Karpas-422 (cell line): Measurements from ENCODE around the gene GAMT. TPM values are rescaled to one million over a fixed set of nuclear protein-coding genes. Genes with fewer than 3 reads are reported as not detected.

ENCODE experiments used
- DNase-seq: peaks from one replicate; pipeline ENCODE4 v3.0.0-alpha.2; 2015
- H2AFZ ChIP-seq: fragments of 200-600 bp; sonication (generic); 2 replicates; pipeline ENCODE4 v1.6.1; 2014; ENCODE audit warnings: antibody characterized with exemption, low read length, mixed read lengths
- H3K27ac ChIP-seq: fragments of 200-600 bp; sonication (generic); 2 replicates; pipeline ENCODE4 v1.5.1; 2014; ENCODE audit warnings: mild to moderate bottlenecking, low read length, moderate library complexity
- H3K27me3 ChIP-seq: fragments of 200-600 bp; sonication (generic); 2 replicates; pipeline ENCODE4 v1.6.1; 2014; ENCODE audit warnings: low read length, mixed read lengths
- H3K36me3 ChIP-seq: fragments of 200-600 bp; sonication (generic); 2 replicates; pipeline ENCODE4 v1.6.1; 2014; ENCODE audit warnings: low read length, mixed read lengths; ENCODE audit not compliant: insufficient read depth
- H3K4me1 ChIP-seq: fragments of 200-600 bp; sonication (generic); 2 replicates; pipeline ENCODE4 v1.6.1; 2014; ENCODE audit warnings: mild to moderate bottlenecking, low read length, mixed read lengths
- H3K4me2 ChIP-seq: fragments of 200-600 bp; sonication (generic); 2 replicates; pipeline ENCODE4 v1.6.1; 2014; ENCODE audit warnings: low read length, low read depth, mild to moderate bottlenecking; ENCODE audit not compliant: poor library complexity, severe bottlenecking
- H3K4me3 ChIP-seq: fragments of 200-600 bp; sonication (generic); 2 replicates; pipeline ENCODE4 v1.5.1; 2014; ENCODE audit warnings: mild to moderate bottlenecking, antibody characterized with exemption, low read length, mixed read lengths
- H3K79me2 ChIP-seq: fragments of 200-600 bp; sonication (generic); 2 replicates; pipeline ENCODE4 v1.6.1; 2014; ENCODE audit warnings: mild to moderate bottlenecking, low read length, mixed read lengths
- H3K9ac ChIP-seq: fragments of 200-600 bp; sonication (generic); 2 replicates; pipeline ENCODE4 v1.6.0; 2014; ENCODE audit warnings: low read length
- H3K9me2 ChIP-seq: fragments of 200-600 bp; sonication (generic), shearing (Covaris generic); replicated peaks from 2 replicates; pipeline ENCODE4 v1.6.0; 2014; ENCODE audit warnings: mild to moderate bottlenecking, low read length, moderate library complexity; ENCODE audit not compliant: insufficient read depth
- H3K9me3 ChIP-seq: fragments of 300-700, 200-600 bp; sonication (generic); 2 replicates; pipeline ENCODE4 v1.6.1; 2014; ENCODE audit warnings: low read length, mixed read lengths
- H4K20me1 ChIP-seq: fragments of 200-600 bp; sonication (generic); 2 replicates; pipeline ENCODE4 v1.6.1; 2014; ENCODE audit warnings: mild to moderate bottlenecking, antibody characterized with exemption, low read length, low read depth; ENCODE audit not compliant: insufficient read depth
- total RNA-seq: library from RNA; depleted of rRNA; stranded (reverse); fragments of >200 nt; shearing (Covaris generic); gene quantifications from 2 replicates; pipeline ENCODE4 v1.2.3, GENCODE V29; 2014; ENCODE audit warnings: low replicate concordance; rRNA removed

Gene GAMT
- total RNA-seq, 1 experiment from 2014 or later = 63.7 TPM

- Histone ChIP-seq H4K20me1 (no peaks in the 10 kb centered on the region), H2AFZ (no peak overlapping the region), H3K27ac (no peak overlapping the region), H3K36me3 (no peaks in the 10 kb centered on the region), H3K27me3 (no peaks in the 10 kb centered on the region), H3K4me1 (peaks cover 18% of the 10 kb centered on the region), H3K4me2 (no peak overlapping the region), H3K4me3 (no peak overlapping the region), H3K9ac (no peak overlapping the region), H3K79me2 (peaks cover 14% of the 10 kb centered on the region), H3K9me2 (no peaks in the 10 kb centered on the region), H3K9me3 (no peaks in the 10 kb centered on the region)
- no peak for DNase-seq
Measured at GRCh38 chr19:1351381-1351851, 49.9 kb downstream of the GAMT start.

GRCh38 chr19:1350867-1351266 lies 50.5 kb downstream of the GAMT start:
- no peak overlapping the region for H3K4me2 ChIP-seq
- no peaks in the 10 kb centered on the region for H3K27me3 ChIP-seq
- no peaks in the 10 kb centered on the region for H3K9me2 ChIP-seq
- H3K9ac ChIP-seq = no peak overlapping the region
- peaks cover 12% of the 10 kb centered on the region for H3K4me1 ChIP-seq
- no peak overlapping the region for H3K27ac ChIP-seq
- no peak overlapping the region for H2AFZ ChIP-seq
- H3K79me2 ChIP-seq = peaks cover 9% of the 10 kb centered on the region
- no peak for DNase-seq
- no peaks in the 10 kb centered on the region for H4K20me1 ChIP-seq
- H3K4me3 ChIP-seq = no peak overlapping the region
- no peaks in the 10 kb centered on the region for H3K9me3 ChIP-seq
- H3K36me3 ChIP-seq = no peaks in the 10 kb centered on the region

- no peak overlapping the region for H2AFZ ChIP-seq
- H4K20me1 ChIP-seq = no peaks in the 10 kb centered on the region
- no peaks in the 10 kb centered on the region for H3K9me3 ChIP-seq
- H3K79me2 ChIP-seq = no peaks in the 10 kb centered on the region
- DNase-seq = no peak
- no peak overlapping the region for H3K4me2 ChIP-seq
- H3K9ac ChIP-seq = no peak overlapping the region
- H3K27ac ChIP-seq = no peak overlapping the region
- no peaks in the 10 kb centered on the region for H3K36me3 ChIP-seq
- H3K4me3 ChIP-seq = no peak overlapping the region
- no peaks in the 10 kb centered on the region for H3K9me2 ChIP-seq
- no peaks in the 10 kb centered on the region for H3K27me3 ChIP-seq
- H3K4me1 ChIP-seq = peaks cover 6% of the 10 kb centered on the region
Measured at GRCh38 chr19:1349211-1349610, 52.1 kb downstream of the GAMT start.

Other genes starting within 250 kb of the GAMT start
- 7.9 and 17.1 TPM in 2 replicates for gene SBNO2, start 227.3 kb downstream of the GAMT start, total RNA-seq
- 40.3 and 102 TPM in 2 replicates for gene STK11, start 195.8 kb downstream of the GAMT start, total RNA-seq
- gene CBARP, start 163.5 kb downstream of the GAMT start, total RNA-seq = 1.6 and 4.1 TPM in 2 replicates
- 64.3 and 110 TPM in 2 replicates for gene ATP5F1D, start 159.8 kb downstream of the GAMT start, total RNA-seq
- 21.4 and 40.5 TPM in 2 replicates for gene MIDN, start 153.0 kb downstream of the GAMT start, total RNA-seq
- 141 and 291 TPM in 2 replicates for gene CIRBP, start 132.2 kb downstream of the GAMT start, total RNA-seq
- gene FAM174C, start 126.0 kb downstream of the GAMT start, total RNA-seq = 32.7 and 68.1 TPM in 2 replicates
- gene EFNA2, start 115.7 kb downstream of the GAMT start, total RNA-seq = not detected in 2 replicates
- 98.1 and 129 TPM in 2 replicates for gene NDUFS7, start 17.6 kb downstream of the GAMT start, total RNA-seq
- 110 and 244 TPM in 2 replicates for gene DAZAP1, start 6.0 kb upstream of the GAMT start, total RNA-seq
- gene RPS15, start 36.9 kb upstream of the GAMT start, total RNA-seq = 2,088 and 3,414 TPM in 2 replicates
- 1.1 and 2.8 TPM in 2 replicates for gene APC2, start 48.6 kb upstream of the GAMT start, total RNA-seq
- gene C19orf25, start 77.7 kb upstream of the GAMT start, total RNA-seq = 26.4 and 62.2 TPM in 2 replicates
- 2.0 and 5.0 TPM in 2 replicates for gene PCSK4, start 88.8 kb upstream of the GAMT start, total RNA-seq
- gene REEP6, start 89.6 kb upstream of the GAMT start, total RNA-seq = 1.3 and 1.5 TPM in 2 replicates
- 0.94 and 2.6 TPM in 2 replicates for gene ADAMTSL5, start 111.5 kb upstream of the GAMT start, total RNA-seq
- gene PLK5, start 122.5 kb upstream of the GAMT start, total RNA-seq = not detected in 2 replicates
- gene MEX3D, start 166.8 kb upstream of the GAMT start, total RNA-seq = 5.6 and 13.5 TPM in 2 replicates
- 42.2 and 124 TPM in 2 replicates for gene MBD3, start 191.3 kb upstream of the GAMT start, total RNA-seq
- gene UQCR11, start 203.9 kb upstream of the GAMT start, total RNA-seq = 106 and 170 TPM in 2 replicates